GM18505 (cell line): Measurements from ENCODE around the gene AK1.
"Not testable (repeated sequence)": the region's sequence is repeated elsewhere in the genome, so short reads cannot be mapped to it uniquely, and the experiment has no call there.

Source experiments
- ATAC-seq: cut with Tn5 transposase; IDR thresholded peaks from one replicate; pipeline ENCODE4 v1.9.1; 2021; ENCODE audit not compliant: unreplicated experiment
- POLR2A ChIP-seq: IDR thresholded peaks from 4 replicates; pipeline ENCODE4 v1.6.1; 2011; ENCODE audit warnings: borderline replicate concordance; ENCODE audit not compliant: insufficient read depth, insufficient read length; ENCODE audit errors: extremely low read depth

Gene AK1

GRCh38 chr9:127850286-127850830 lies 27.1 kb downstream of the AK1 start:
- ATAC-seq = no peak
- TF ChIP-seq POLR2A = no peak

DNA sequence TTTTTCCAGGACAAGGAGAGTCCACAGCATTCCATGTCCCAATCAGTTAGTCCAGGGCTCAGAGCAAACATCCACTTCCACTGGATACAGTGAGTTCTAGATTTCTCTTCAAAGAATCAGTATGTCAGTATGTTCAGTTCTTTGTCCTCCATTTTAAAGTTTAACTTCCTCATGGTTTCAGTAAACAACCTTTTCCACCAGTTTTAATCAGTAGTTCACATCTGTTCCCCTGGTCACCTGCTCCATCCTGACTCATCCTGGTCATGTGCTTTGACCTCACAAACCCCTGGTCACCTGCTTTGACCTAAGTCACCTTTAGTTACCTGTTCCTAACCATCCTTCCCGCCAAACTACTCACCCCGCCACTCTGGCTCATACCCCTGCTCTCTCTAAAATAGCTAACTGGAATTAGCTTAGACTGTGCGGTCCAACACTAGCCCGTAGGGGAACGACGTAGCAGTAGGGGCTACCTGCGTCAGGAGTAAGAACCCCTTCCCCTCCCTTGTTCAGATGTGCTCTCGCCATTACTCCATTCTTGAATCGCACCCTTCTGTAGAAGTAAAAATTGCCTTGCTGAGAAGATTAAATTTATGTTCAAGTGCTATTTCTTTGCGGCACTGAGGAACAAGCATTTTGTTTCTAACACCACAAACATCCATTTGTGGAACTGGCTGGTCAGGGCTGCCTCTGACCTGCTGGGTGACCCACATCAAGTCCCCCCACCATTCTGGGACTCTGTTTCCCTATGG lies 28.5 kb downstream of the AK1 start:
- TF ChIP-seq POLR2A = no peak

GRCh38 chr9:127847833-127848755 lies 29.4 kb downstream of the AK1 start:
- TF ChIP-seq POLR2A = no peak
- no peak for ATAC-seq

More for the DNA sequence above, 28.5 kb downstream of the AK1 start:
- ATAC-seq = no peak

DNA sequence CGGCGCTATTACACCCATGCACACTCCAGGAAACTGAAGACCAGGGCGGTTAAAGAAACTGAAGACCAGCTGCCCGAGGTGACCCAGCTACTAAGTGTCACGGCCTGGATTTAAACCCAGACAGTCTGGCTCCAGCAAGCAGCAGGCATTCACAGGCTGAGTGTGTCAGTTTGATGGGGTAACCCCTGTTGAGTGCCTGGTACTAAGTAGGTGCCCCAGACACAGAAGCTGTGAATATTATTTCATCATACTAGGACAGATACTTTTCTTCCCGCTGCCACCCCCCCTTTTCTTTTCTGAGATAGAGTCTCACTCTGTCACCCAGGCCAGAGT lies 30.3 kb downstream of the AK1 start:
- ATAC-seq = no peak
- no peak for TF ChIP-seq POLR2A

- no peak for TF ChIP-seq POLR2A
- no peak for ATAC-seq
Observed at GRCh38 chr9:127846443-127847177, 30.9 kb downstream of the AK1 start.

GRCh38 chr9:127845619-127846018 lies 31.9 kb downstream of the AK1 start:
- ATAC-seq = not testable (repeated sequence)

- no peak for ATAC-seq
Observed at GRCh38 chr9:127844821-127845359, 32.6 kb downstream of the AK1 start.

GRCh38 chr9:127841087-127841835 lies 36.2 kb downstream of the AK1 start:
- TF ChIP-seq POLR2A = no peak
- no peak for ATAC-seq

More at GRCh38 chr9:127844821-127845359, 32.6 kb downstream of the AK1 start:
- no peak for TF ChIP-seq POLR2A

DNA sequence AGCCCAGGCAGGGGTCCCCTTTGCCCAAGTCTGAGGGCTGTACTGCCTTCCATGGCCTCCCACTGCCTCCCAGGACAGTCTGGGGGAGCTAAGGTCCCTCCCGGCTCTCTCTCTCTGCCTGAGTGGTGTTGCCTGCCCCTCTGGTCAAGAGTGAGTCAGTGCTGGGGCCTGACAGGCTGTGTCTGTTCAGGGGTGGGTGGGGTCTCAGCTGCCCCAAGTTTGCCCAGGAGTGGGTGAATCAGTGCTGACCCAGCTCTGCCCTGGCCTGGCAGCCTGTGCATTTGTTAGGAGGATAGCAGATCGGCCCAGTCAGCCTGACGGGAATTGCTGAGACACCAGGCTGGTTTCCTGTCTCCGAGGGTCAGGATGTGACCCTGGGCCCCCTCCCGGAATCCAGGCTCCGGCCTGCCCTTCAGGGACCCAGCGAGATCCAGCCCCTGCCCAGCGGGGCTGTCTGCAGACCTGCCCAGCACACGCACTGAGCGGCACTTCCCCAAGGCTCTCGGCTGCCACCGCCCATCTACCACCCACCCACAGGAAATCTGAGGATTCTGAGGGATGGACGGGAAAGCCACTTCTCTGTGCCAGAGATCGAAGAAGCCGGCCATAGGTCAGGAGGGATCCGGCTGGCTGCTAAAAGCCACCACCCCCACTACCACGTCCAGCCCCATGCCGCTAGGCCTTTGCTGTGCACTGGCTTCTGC lies 38.9 kb downstream of the AK1 start:
- no peak for ATAC-seq
- no peak for TF ChIP-seq POLR2A

- no peak for ATAC-seq
- TF ChIP-seq POLR2A = no peak
Observed at GRCh38 chr9:127837346-127837745, 40.1 kb downstream of the AK1 start.

DNA sequence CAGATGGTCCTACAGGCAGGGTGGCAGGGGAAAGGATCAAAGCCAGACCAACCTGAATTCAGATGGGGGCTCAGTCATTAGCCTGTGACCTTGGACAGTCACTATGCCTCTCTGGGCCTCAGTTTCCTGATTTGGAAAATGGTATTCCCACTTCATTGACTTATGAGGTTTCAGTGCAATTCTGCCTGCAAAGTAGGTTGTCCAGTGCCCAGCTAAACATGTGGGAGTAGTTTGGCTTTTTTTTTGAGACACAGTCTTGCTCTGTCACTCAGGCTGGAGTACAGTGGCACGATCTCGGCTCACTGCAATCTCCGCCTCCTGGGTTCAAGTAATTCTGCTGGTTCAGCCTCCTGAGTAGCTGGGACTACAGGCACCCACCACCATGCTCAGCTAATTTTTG lies 40.9 kb downstream of the AK1 start:
- not testable (repeated sequence) for ATAC-seq

GRCh38 chr9:127835991-127836516 lies 41.4 kb downstream of the AK1 start:
- no peak for ATAC-seq

More at GRCh38 chr9:127835991-127836516, 41.4 kb downstream of the AK1 start:
- no peak for TF ChIP-seq POLR2A
